Activated CD4-positive, alpha-beta memory T cell treated with anti-CD3 and anti-CD28 coated beads, Interleukin-2, amount 10 ng/mL, durations not matched to agents 7 days and 5 days (primary cell): ENCODE data around the gene NKIRAS2. TPM values are rescaled to one million over a fixed set of nuclear protein-coding genes. Genes with fewer than 3 reads are reported as not detected.

Experiments
- CTCF ChIA-PET: fragments of 350-600 bp; sonication (Branson Sonifier 250); formaldehyde crosslinking; loops from one replicate; lab custom pipeline; 2021; ENCODE audit warnings: antibody characterized with exemption, inconsistent platforms; lab: Charles Lee
- POLR2A ChIA-PET: fragments of 350-600 bp; sonication (Branson Sonifier 250); formaldehyde crosslinking; loops from one replicate; lab custom pipeline; 2021; ENCODE audit warnings: antibody characterized with exemption; lab: Charles Lee
- DNase-seq: peaks from one replicate; pipeline ENCODE4 v3.0.0-alpha.2; 2020
- H3K27ac Mint-ChIP-seq: one replicate; pipeline ENCODE4 v1.8.0; 2021; ENCODE audit warnings: mild to moderate bottlenecking, mixed read lengths
- H3K27me3 Mint-ChIP-seq: one replicate; pipeline ENCODE4 v1.8.0; 2021; ENCODE audit warnings: mixed read lengths
- H3K36me3 Mint-ChIP-seq: one replicate; pipeline ENCODE4 v1.8.0; 2021; ENCODE audit warnings: low read depth, mixed read lengths
- H3K4me1 Mint-ChIP-seq: one replicate; pipeline ENCODE4 v1.8.0; 2021; ENCODE audit warnings: mixed read lengths
- H3K4me3 Mint-ChIP-seq: one replicate; pipeline ENCODE4 v1.8.0; 2021; ENCODE audit warnings: mild to moderate bottlenecking, mixed read lengths
- H3K9me3 Mint-ChIP-seq: one replicate; pipeline ENCODE4 v1.8.0; 2021; ENCODE audit warnings: mixed read lengths
- total RNA-seq, 2 experiments: library from RNA; stranded (reverse); gene quantifications; one replicate each; pipeline ENCODE4 v1.2.3, GENCODE V29; 2021

Gene NKIRAS2
- total RNA-seq, 2 experiments from 2014 or later = 21.3 to 22.7 TPM

- peaks cover 63% of the 10 kb centered on the region for H3K27me3 Mint-ChIP-seq
Observed at GRCh38 chr17:42051645-42052044, 31.8 kb downstream of the NKIRAS2 start.

GRCh38 chr17:42052346-42052877 is 32.5 kb downstream of the NKIRAS2 start:
- Mint-ChIP-seq H3K36me3 (no peaks in the 10 kb centered on the region), H3K27ac (no peak overlapping the region), H3K4me3 (no peak overlapping the region), H3K27me3 (peaks cover 65% of the 10 kb centered on the region), H3K9me3 (no peaks in the 10 kb centered on the region), H3K4me1 (peaks cover 8% of the 10 kb centered on the region)
- DNase-seq = no peak
- ChIA-PET CTCF (no interaction called here), POLR2A (no interaction called here)

More at GRCh38 chr17:42051645-42052044, 31.8 kb downstream of the NKIRAS2 start:
- Mint-ChIP-seq H3K36me3 (no peaks in the 10 kb centered on the region), H3K4me1 (peaks cover 8% of the 10 kb centered on the region), H3K4me3 (peak overlapping the region; percentile 30), H3K9me3 (no peaks in the 10 kb centered on the region), H3K27ac (no peak overlapping the region)
- CTCF ChIA-PET = interaction anchor here (1.1 kb wide), 1 partner anchor 14 kb away, joined by 3 read pairs; no protein-coding TSS in a partner anchor
- DNase-seq = no peak
- POLR2A ChIA-PET = no interaction called here

- no peaks in the 10 kb centered on the region for H3K36me3 Mint-ChIP-seq
- peaks cover 8% of the 10 kb centered on the region for H3K4me1 Mint-ChIP-seq
- ChIA-PET POLR2A (no interaction called here), CTCF (no interaction called here)
- H3K9me3 Mint-ChIP-seq = no peaks in the 10 kb centered on the region
- DNase-seq = no peak
- no peak overlapping the region for H3K4me3 Mint-ChIP-seq
- H3K27ac Mint-ChIP-seq = no peak overlapping the region
- peaks cover 56% of the 10 kb centered on the region for H3K27me3 Mint-ChIP-seq
Observed at GRCh38 chr17:42053731-42054500, 34.0 kb downstream of the NKIRAS2 start.

GRCh38 chr17:42055027-42055426 is 35.1 kb downstream of the NKIRAS2 start:
- Mint-ChIP-seq H3K27me3 (peaks cover 45% of the 10 kb centered on the region), H3K4me3 (no peak overlapping the region), H3K4me1 (peaks cover 5% of the 10 kb centered on the region), H3K27ac (no peak overlapping the region), H3K9me3 (no peaks in the 10 kb centered on the region), H3K36me3 (no peaks in the 10 kb centered on the region)
- DNase-seq = no peak
- ChIA-PET POLR2A (no interaction called here), CTCF (interaction anchor here (1.6 kb wide), 1 partner anchor 11 kb away, joined by 3 read pairs; no protein-coding TSS in a partner anchor)

- no peak for DNase-seq
- no peak overlapping the region for H3K4me3 Mint-ChIP-seq
- CTCF ChIA-PET = interaction anchor here (1.2 to 1.6 kb wide), 2 partner anchors 10 to 60 kb away, joined by 3 read pairs; no protein-coding TSS in a partner anchor
- POLR2A ChIA-PET = no interaction called here
- H3K4me1 Mint-ChIP-seq = peaks cover 5% of the 10 kb centered on the region
- no peaks in the 10 kb centered on the region for H3K9me3 Mint-ChIP-seq
- no peaks in the 10 kb centered on the region for H3K36me3 Mint-ChIP-seq
- H3K27me3 Mint-ChIP-seq = peaks cover 44% of the 10 kb centered on the region
- H3K27ac Mint-ChIP-seq = no peak overlapping the region
Observed at GRCh38 chr17:42055496-42055895, 35.6 kb downstream of the NKIRAS2 start.

- no peaks in the 10 kb centered on the region for H3K4me1 Mint-ChIP-seq
- POLR2A ChIA-PET = no interaction called here
- CTCF ChIA-PET = interaction anchor here (1.2 to 1.8 kb wide), 3 partner anchors 9 to 59 kb away, joined by 3 to 4 read pairs (median 4); partner anchors contain the start of gene NKIRAS2
- H3K27me3 Mint-ChIP-seq = peaks cover 34% of the 10 kb centered on the region
- H3K36me3 Mint-ChIP-seq = no peaks in the 10 kb centered on the region
- H3K4me3 Mint-ChIP-seq = no peak overlapping the region
- no peak overlapping the region for H3K27ac Mint-ChIP-seq
- no peaks in the 10 kb centered on the region for H3K9me3 Mint-ChIP-seq
- no peak for DNase-seq
Observed at GRCh38 chr17:42056635-42057034, 36.7 kb downstream of the NKIRAS2 start.

GRCh38 chr17:42058063-42058462 is 38.2 kb downstream of the NKIRAS2 start:
- H3K27me3 Mint-ChIP-seq = peaks cover 21% of the 10 kb centered on the region
- H3K27ac Mint-ChIP-seq = no peak overlapping the region
- H3K36me3 Mint-ChIP-seq = no peaks in the 10 kb centered on the region
- H3K9me3 Mint-ChIP-seq = no peaks in the 10 kb centered on the region
- ChIA-PET CTCF (no interaction called here), POLR2A (no interaction called here)
- DNase-seq = no peak
- H3K4me3 Mint-ChIP-seq = no peak overlapping the region
- H3K4me1 Mint-ChIP-seq = no peaks in the 10 kb centered on the region

GRCh38 chr17:42059815-42060214 is 39.9 kb downstream of the NKIRAS2 start:
- Mint-ChIP-seq H3K4me1 (peaks cover 11% of the 10 kb centered on the region), H3K36me3 (no peaks in the 10 kb centered on the region), H3K4me3 (no peak overlapping the region), H3K27ac (no peak overlapping the region), H3K27me3 (peaks cover 12% of the 10 kb centered on the region), H3K9me3 (no peaks in the 10 kb centered on the region)
- DNase-seq = no peak
- CTCF ChIA-PET = no interaction called here
- POLR2A ChIA-PET = no interaction called here

- ChIA-PET POLR2A (interaction anchor here (1.2 kb wide), 1 partner anchor 12 kb away, joined by 3 read pairs; no protein-coding TSS in a partner anchor), CTCF (interaction anchor here (1.5 kb wide), 1 partner anchor 40 kb away, joined by 4 read pairs; the partner anchor contains the start of gene NKIRAS2)
Observed at GRCh38 chr17:42060231-42060630, 40.3 kb downstream of the NKIRAS2 start.

GRCh38 chr17:42061646-42062487 is 42.0 kb downstream of the NKIRAS2 start:
- no peaks in the 10 kb centered on the region for H3K36me3 Mint-ChIP-seq
- ChIA-PET CTCF (interaction anchor here (1.5 kb wide), 1 partner anchor 42 kb away, joined by 4 read pairs; the partner anchor contains the start of gene NKIRAS2), POLR2A (interaction anchor here (1.2 to 1.4 kb wide), 2 partner anchors 42 to 51 kb away, joined by 4 to 5 read pairs; partner anchors contain the start of gene DHX58)
- no peak overlapping the region for H3K4me3 Mint-ChIP-seq
- DNase-seq = no peak
- H3K27ac Mint-ChIP-seq = no peak overlapping the region
- peaks cover 2% of the 10 kb centered on the region for H3K27me3 Mint-ChIP-seq
- H3K4me1 Mint-ChIP-seq = peaks cover 15% of the 10 kb centered on the region
- H3K9me3 Mint-ChIP-seq = no peaks in the 10 kb centered on the region

More at GRCh38 chr17:42060231-42060630, 40.3 kb downstream of the NKIRAS2 start:
- Mint-ChIP-seq H3K4me3 (no peak overlapping the region), H3K9me3 (no peaks in the 10 kb centered on the region), H3K27me3 (peaks cover 8% of the 10 kb centered on the region), H3K4me1 (peaks cover 14% of the 10 kb centered on the region), H3K36me3 (no peaks in the 10 kb centered on the region), H3K27ac (no peak overlapping the region)
- no peak for DNase-seq

- H3K27me3 Mint-ChIP-seq = no peaks in the 10 kb centered on the region
- DNase-seq = no peak
- no peaks in the 10 kb centered on the region for H3K9me3 Mint-ChIP-seq
- no peak overlapping the region for H3K4me3 Mint-ChIP-seq
- POLR2A ChIA-PET = interaction anchor here (1.2 kb wide), 1 partner anchor 50 kb away, joined by 4 read pairs; the partner anchor contains the start of gene DHX58
- no peak overlapping the region for H3K27ac Mint-ChIP-seq
- H3K36me3 Mint-ChIP-seq = no peaks in the 10 kb centered on the region
- peaks cover 15% of the 10 kb centered on the region for H3K4me1 Mint-ChIP-seq
- CTCF ChIA-PET = interaction anchor here (1.5 kb wide), 1 partner anchor 37 kb away, joined by 3 read pairs; no protein-coding TSS in a partner anchor
Observed at GRCh38 chr17:42062681-42063080, 42.8 kb downstream of the NKIRAS2 start.

- Mint-ChIP-seq H3K27ac (no peak overlapping the region), H3K27me3 (no peaks in the 10 kb centered on the region), H3K4me3 (no peak overlapping the region), H3K4me1 (peaks cover 15% of the 10 kb centered on the region), H3K9me3 (no peaks in the 10 kb centered on the region), H3K36me3 (no peaks in the 10 kb centered on the region)
- DNase-seq = no peak
- ChIA-PET CTCF (interaction anchor here (0.7 to 4.2 kb wide), 14 partner anchors 9 to 101 kb away, joined by 3 to 32 read pairs (median 4); partner anchors contain the start of genes DHX58, DNAJC7, KAT2A and NKIRAS2), POLR2A (interaction anchor here (1.1 to 1.9 kb wide), 5 partner anchors 12 to 55 kb away, joined by 3 to 8 read pairs (median 5); partner anchors contain the start of genes DHX58 and DNAJC7)
Observed at GRCh38 chr17:42065201-42065600, 45.3 kb downstream of the NKIRAS2 start.
